DMS53 (cell line): ENCODE measurements around the gene MPZL1.

Source experiments
- DNase-seq: peaks from one replicate; lab custom pipeline; 2025; lab: John Stamatoyannopoulos, UW

The MPZL1 gene

GRCh38 chr1:167751676-167752075, 29.9 kb downstream of the MPZL1 start:
- no peak for DNase-seq

- no peak for DNase-seq
These were observed 30.6 kb downstream of the MPZL1 start for GRCh38 chr1:167752219-167752985.

- DNase-seq = no peak
These were observed 33.9 kb downstream of the MPZL1 start for GRCh38 chr1:167755654-167756053.

GRCh38 chr1:167756730-167757405, 35.1 kb downstream of the MPZL1 start:
- no peak for DNase-seq

- no peak for DNase-seq
These were observed 35.9 kb downstream of the MPZL1 start for GRCh38 chr1:167757433-167758309.

GRCh38 chr1:167761400-167761799, 39.6 kb downstream of the MPZL1 start:
- DNase-seq = no peak

GRCh38 chr1:167762061-167762746, 40.4 kb downstream of the MPZL1 start:
- DNase-seq = no peak

- DNase-seq = no peak
These were observed 41.9 kb downstream of the MPZL1 start for GRCh38 chr1:167763525-167764220.

- DNase-seq = no peak
These were observed 42.9 kb downstream of the MPZL1 start for GRCh38 chr1:167764458-167765330.

GRCh38 chr1:167765496-167765895, 43.7 kb downstream of the MPZL1 start:
- no peak for DNase-seq

- no peak for DNase-seq
These were observed 44.8 kb downstream of the MPZL1 start for GRCh38 chr1:167766538-167766937.

GRCh38 chr1:167767761-167768160, 46.0 kb downstream of the MPZL1 start:
- no peak for DNase-seq

- DNase-seq = no peak
These were observed 48.3 kb downstream of the MPZL1 start for GRCh38 chr1:167770127-167770526.

GRCh38 chr1:167772436-167772835, 50.7 kb downstream of the MPZL1 start:
- no peak for DNase-seq

GRCh38 chr1:167773516-167773915, 51.7 kb downstream of the MPZL1 start:
- no peak for DNase-seq

- no peak for DNase-seq
These were observed 52.9 kb downstream of the MPZL1 start for GRCh38 chr1:167774710-167775109.

GRCh38 chr1:167775178-167775577, 53.4 kb downstream of the MPZL1 start:
- DNase-seq = no peak

GRCh38 chr1:167776151-167776550, 54.4 kb downstream of the MPZL1 start:
- DNase-seq = no peak

- no peak for DNase-seq
These were observed 55.0 kb downstream of the MPZL1 start for GRCh38 chr1:167776616-167777268.

- DNase-seq = no peak
These were observed 55.5 kb downstream of the MPZL1 start for GRCh38 chr1:167777269-167777650.
